LNCaP clone FGC (cell line): ENCODE data around the gene CAST.

Experiments
- DNase-seq: peaks from one replicate; pipeline ENCODE4 v3.0.0-alpha.2; 2011; ENCODE audit warnings: low read depth
- H3K4me3 ChIP-seq: 2 replicates; pipeline ENCODE4 v1.5.1; 2011; ENCODE audit warnings: mild to moderate bottlenecking, low read depth, low read length, control low read depth
- TF ChIP-seq, protein P1 (sequence below): IDR thresholded peaks from 2 replicates; pipeline ENCODE4 v1.5.1; 2012; ENCODE audit warnings: mild to moderate bottlenecking; ENCODE audit not compliant: control insufficient read depth, insufficient read depth; ENCODE audit errors: extremely low read depth

Gene CAST

DNA sequence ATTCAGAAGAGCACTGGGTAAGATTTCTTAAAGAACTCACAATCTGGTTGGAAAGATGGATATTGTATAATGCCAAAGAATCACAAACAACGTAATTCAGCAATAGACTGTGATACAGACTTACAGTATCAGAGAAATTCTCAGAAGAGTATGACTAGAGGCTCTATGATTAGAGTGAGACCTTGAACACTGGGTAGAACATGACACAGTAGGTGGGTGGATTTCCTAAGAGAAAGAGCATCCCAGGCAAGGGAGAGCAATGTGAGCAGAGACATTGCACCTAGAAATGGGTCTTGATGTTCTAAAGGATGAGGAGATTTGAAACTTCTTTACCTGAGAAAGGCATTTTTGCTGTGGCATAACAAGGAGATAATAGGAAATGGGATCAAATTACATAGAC is 27.3 kb upstream of the CAST start:
- no peak overlapping the region for H3K4me3 ChIP-seq
- TF ChIP-seq, protein P1, sequence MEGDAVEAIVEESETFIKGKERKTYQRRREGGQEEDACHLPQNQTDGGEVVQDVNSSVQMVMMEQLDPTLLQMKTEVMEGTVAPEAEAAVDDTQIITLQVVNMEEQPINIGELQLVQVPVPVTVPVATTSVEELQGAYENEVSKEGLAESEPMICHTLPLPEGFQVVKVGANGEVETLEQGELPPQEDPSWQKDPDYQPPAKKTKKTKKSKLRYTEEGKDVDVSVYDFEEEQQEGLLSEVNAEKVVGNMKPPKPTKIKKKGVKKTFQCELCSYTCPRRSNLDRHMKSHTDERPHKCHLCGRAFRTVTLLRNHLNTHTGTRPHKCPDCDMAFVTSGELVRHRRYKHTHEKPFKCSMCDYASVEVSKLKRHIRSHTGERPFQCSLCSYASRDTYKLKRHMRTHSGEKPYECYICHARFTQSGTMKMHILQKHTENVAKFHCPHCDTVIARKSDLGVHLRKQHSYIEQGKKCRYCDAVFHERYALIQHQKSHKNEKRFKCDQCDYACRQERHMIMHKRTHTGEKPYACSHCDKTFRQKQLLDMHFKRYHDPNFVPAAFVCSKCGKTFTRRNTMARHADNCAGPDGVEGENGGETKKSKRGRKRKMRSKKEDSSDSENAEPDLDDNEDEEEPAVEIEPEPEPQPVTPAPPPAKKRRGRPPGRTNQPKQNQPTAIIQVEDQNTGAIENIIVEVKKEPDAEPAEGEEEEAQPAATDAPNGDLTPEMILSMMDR: no peak
- DNase-seq: no peak

GRCh38 chr5:96636046-96636445 is 26.1 kb upstream of the CAST start:
- TF ChIP-seq, protein P1: no peak
- H3K4me3 ChIP-seq: no peak overlapping the region
- DNase-seq: no peak

- TF ChIP-seq, protein P1: no peak
- no peak for DNase-seq
- H3K4me3 ChIP-seq: no peak overlapping the region
Observed at GRCh38 chr5:96636594-96636993, 25.6 kb upstream of the CAST start.

DNA sequence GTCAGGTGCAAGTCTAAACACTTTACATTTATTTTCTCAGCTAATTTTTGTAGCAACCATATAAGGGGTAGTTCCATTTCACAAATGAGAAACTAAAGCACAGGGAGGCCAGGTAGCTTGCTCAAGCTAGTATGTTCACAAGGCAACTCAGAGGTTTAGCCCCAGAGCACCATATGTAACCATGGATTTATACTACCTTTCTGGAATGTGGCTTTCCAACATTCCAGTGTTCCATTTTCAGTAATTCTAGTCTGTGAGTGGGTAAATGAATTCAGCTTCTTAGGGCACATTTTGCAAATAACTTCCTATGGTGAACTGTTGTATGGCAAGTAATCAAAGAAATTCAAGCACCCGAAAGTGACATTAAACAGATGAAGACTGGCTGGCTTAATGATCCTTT is 25.0 kb upstream of the CAST start:
- no peak overlapping the region for H3K4me3 ChIP-seq
- DNase-seq: no peak
- TF ChIP-seq, protein P1: no peak

DNA sequence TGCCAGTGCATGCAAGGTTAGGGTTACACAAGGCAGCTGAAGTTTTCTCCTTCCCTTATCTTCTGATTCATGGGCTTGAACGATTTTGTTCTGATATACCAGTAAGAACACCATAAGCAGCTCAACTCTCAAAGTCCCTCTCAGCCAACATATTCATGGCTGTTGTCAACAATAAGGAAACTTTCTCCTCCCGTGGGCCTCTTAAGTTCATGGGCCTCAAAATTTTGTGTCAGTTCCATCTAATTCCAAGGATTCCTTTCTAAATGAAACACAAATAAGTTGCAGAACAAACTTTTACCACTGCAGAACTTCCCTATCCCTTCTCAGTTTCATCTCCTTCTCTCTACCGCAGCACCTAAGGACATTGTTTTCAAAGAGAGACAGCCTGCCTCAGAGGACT is 23.6 kb upstream of the CAST start:
- TF ChIP-seq, protein P1: no peak
- DNase-seq: no peak
- H3K4me3 ChIP-seq: no peak overlapping the region

DNA sequence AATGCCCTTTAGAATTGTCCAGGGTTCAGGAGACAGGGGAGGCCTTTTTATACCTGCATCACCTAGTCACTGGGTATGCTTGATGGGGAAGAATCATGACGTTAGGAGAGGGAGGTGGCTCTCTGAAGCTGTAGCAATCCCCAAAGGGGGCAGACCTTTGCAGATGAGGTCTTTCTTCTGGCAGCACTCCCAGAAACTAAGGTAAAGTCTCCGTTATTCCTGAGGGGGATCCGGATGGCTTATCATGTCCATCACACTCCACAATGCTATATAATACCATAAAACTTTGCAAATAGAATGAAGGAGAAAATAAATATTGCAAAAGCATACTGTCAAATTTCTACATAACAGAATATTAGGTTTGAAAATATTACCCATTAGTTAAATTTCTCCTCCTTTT is 21.5 kb upstream of the CAST start:
- TF ChIP-seq, protein P1: no peak
- no peak for DNase-seq
- H3K4me3 ChIP-seq: no peak overlapping the region
